Measurements from ENCODE around the gene AMPD1.

Gene AMPD1

DNA sequence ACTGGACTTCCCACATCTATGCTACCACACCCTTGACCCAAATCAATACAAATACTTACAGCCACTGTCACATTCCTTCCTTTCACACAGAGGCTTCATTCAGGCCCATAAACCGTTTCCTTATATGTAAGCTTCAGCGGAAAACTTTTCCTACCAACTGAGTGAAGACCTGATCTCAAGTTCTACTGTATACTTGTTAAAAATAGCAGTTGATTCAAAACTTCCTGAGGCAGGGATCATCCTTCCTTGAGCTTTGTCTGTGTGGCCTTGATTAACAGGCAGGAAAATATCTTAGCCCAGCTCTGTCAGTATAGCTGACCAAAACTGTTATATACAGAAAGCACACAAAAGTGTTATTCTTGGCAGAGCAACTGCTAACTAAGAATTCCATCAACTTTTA is 68.2 kb downstream of the AMPD1 start:
- DNase-seq = no peak

DNA sequence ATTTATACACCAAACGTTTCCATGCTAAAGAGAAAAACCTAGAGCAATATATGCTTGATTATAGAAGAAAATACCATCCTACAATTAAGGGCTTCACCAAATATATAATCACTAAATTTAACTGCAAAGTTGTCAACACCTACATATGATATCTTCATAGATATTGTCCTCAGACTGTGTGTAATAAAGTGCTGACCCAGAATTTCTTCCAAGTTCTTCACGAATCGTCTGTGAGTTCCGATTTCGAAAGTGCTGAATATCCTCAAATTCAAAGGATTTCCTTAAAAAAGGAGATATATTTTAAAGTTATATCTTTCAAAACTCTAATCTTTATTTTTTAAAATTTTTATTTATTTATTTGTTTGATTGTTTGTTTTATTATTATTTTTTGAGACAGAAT is 72.0 kb downstream of the AMPD1 start:
- DNase-seq = no peak
